ENCODE results near the gene SIGLEC12. TPM values are rescaled to one million over a fixed set of nuclear protein-coding genes. Genes with fewer than 3 reads are reported as not detected.

SIGLEC12 gene

GRCh38 chr19:51441410-51442390 is 59.9 kb downstream of the SIGLEC12 start:
- peaks cover 0 to 24% (median 2%) of the 10 kb centered on the region in 3 experiments for H3K27me3 ChIP-seq (ENCODE audit: control insufficient read depth in 3 of 3, insufficient read depth in 3 of 3, low read depth in 1 of 3, low read length in 3 of 3)
- H3K18ac ChIP-seq (ENCODE audit: low read length), result no peak overlapping the region
- no peak overlapping the region for H2BK5ac ChIP-seq (ENCODE audit: low read length)
- peaks cover 0 to 3% of the 10 kb centered on the region in 2 donors for H3K9me3 ChIP-seq (replicated peaks in 1 of 2; ENCODE audit: control insufficient read depth in 2 of 2, insufficient read depth in 1 of 2, low read depth in 1 of 2, low read length in 2 of 2)
- no peak overlapping the region for H2AFZ ChIP-seq (ENCODE audit: low read length)
- H3K79me1 ChIP-seq (ENCODE audit: low read depth, low read length), result no peaks in the 10 kb centered on the region
- no peak overlapping the region for H3K14ac ChIP-seq (ENCODE audit: low read length)
- H3K23ac ChIP-seq (ENCODE audit: low read depth, low read length, poor library complexity), result no peak overlapping the region
- no peak overlapping the region for H2AK5ac ChIP-seq (ENCODE audit: low read depth, low read length)
- H2BK12ac ChIP-seq (ENCODE audit: low read length), result no peak overlapping the region
- no peaks in the 10 kb centered on the region for H3K4me1 ChIP-seq (ENCODE audit: control insufficient read depth in 2 of 2, insufficient read depth in 1 of 2, low read depth in 1 of 2, low read length in 2 of 2)
- H3K27ac ChIP-seq (replicated peaks; ENCODE audit: low read length), result no peak overlapping the region
- H3K4ac ChIP-seq (ENCODE audit: low read length), result no peak overlapping the region
- no peaks in the 10 kb centered on the region for H3K36me3 ChIP-seq (replicated peaks in 1 of 2; ENCODE audit: control insufficient read depth in 2 of 2, insufficient read depth in 2 of 2, low read length in 2 of 2)
- WGBS, 2 donors (ENCODE audit: extremely low coverage in 2 of 2, insufficient read length in 2 of 2, insufficient replicate concordance in 1 of 2), result no CpG with 5 or more reads among the region's 31 CpGs
- no peak overlapping the region for H2BK15ac ChIP-seq (ENCODE audit: low read length)
- no peak overlapping the region for H4K8ac ChIP-seq (ENCODE audit: low read depth, low read length)
- H3K4me2 ChIP-seq (ENCODE audit: insufficient read depth, low read length, poor library complexity, severe bottlenecking), result no peak overlapping the region
- H2BK120ac ChIP-seq (ENCODE audit: low read depth, low read length), result no peak overlapping the region
- H4K91ac ChIP-seq (ENCODE audit: low read depth, low read length, poor library complexity), result no peak overlapping the region
- no peak overlapping the region for H3K9ac ChIP-seq (ENCODE audit: low read depth, low read length, poor library complexity)
- no peak overlapping the region for H3K4me3 ChIP-seq (ENCODE audit: low read length in 2 of 2)
- no peak for DNase-seq (ENCODE audit: low spot score)

Small RNA genes lying within 50 kb of the gene (small RNA-seq; reads per million reads assigned to genes)
- gene AC020914.3 (ENCODE audit: insufficient read depth) (not detected), gene AC020914.5 (ENCODE audit: insufficient read depth) (not detected)
